Neural progenitor cell (in vitro differentiated cells): ENCODE results near the gene MYO1A. TPM values are rescaled to one million over a fixed set of nuclear protein-coding genes. Genes with fewer than 3 reads are reported as not detected.

Source experiments
- DNase-seq: peaks from one replicate; pipeline ENCODE4 v3.0.0-alpha.2; 2016; ENCODE audit warnings: low spot score
- H2AFZ ChIP-seq: fragments of 200-600 bp; sonication (generic); replicated peaks from 2 replicates; pipeline ENCODE4 v1.6.1; 2016; ENCODE audit warnings: antibody characterized with exemption
- H3F3A ChIP-seq: fragments of 200-600 bp; sonication (generic); 2 replicates; pipeline ENCODE4 v1.6.1; 2016; ENCODE audit warnings: antibody characterized with exemption, low read depth
- H3K27ac ChIP-seq: fragments of 200-600 bp; sonication (generic); 2 replicates; pipeline ENCODE4 v1.5.1; 2016; ENCODE audit warnings: mild to moderate bottlenecking
- H3K27me3 ChIP-seq: fragments of 200-600 bp; sonication (generic); 2 replicates; pipeline ENCODE4 v1.6.1; 2016; ENCODE audit warnings: mild to moderate bottlenecking, moderate library complexity
- H3K36me3 ChIP-seq: fragments of 200-600 bp; sonication (generic); 2 replicates; pipeline ENCODE4 v1.5.1; 2016
- H3K4me1 ChIP-seq: fragments of 200-600 bp; sonication (generic); 2 replicates; pipeline ENCODE4 v1.6.1; 2016; ENCODE audit warnings: mixed run types
- H3K4me2 ChIP-seq: fragments of 200-600 bp; sonication (generic); 2 replicates; pipeline ENCODE4 v1.6.1; 2016
- H3K4me3 ChIP-seq: fragments of 200-600 bp; sonication (generic); 2 replicates; pipeline ENCODE4 v1.5.1; 2016
- H3K79me2 ChIP-seq: fragments of 200-600 bp; sonication (generic); 2 replicates; pipeline ENCODE4 v1.6.1; 2016; ENCODE audit warnings: low read depth
- H3K9ac ChIP-seq: fragments of 200-600 bp; sonication (generic); 2 replicates; pipeline ENCODE4 v1.6.1; 2016
- H3K9me3 ChIP-seq: fragments of 200-600 bp; sonication (generic); 2 replicates; pipeline ENCODE4 v1.5.1; 2016; ENCODE audit warnings: low read depth
- H4K20me1 ChIP-seq: fragments of 200-600 bp; sonication (generic); 2 replicates; pipeline ENCODE4 v1.6.1; 2016; ENCODE audit warnings: low read depth
- H3K27ac Mint-ChIP-seq: 3 replicates; pipeline ENCODE4 v1.8.0; 2021; ENCODE audit warnings: mixed read lengths
- H3K27me3 Mint-ChIP-seq: 2 replicates; pipeline ENCODE4 v1.8.0; 2022; ENCODE audit warnings: low read depth, mild to moderate bottlenecking, inconsistent platforms, moderate library complexity, mixed read lengths; ENCODE audit not compliant: insufficient read depth
- H3K36me3 Mint-ChIP-seq: 3 replicates; pipeline ENCODE4 v1.8.0; 2021; ENCODE audit warnings: mixed read lengths
- H3K4me1 Mint-ChIP-seq: 3 replicates; pipeline ENCODE4 v1.8.0; 2021; ENCODE audit warnings: mixed read lengths
- H3K4me3 Mint-ChIP-seq: 3 replicates; pipeline ENCODE4 v1.8.0; 2021; ENCODE audit warnings: mild to moderate bottlenecking, moderate library complexity, mixed read lengths
- H3K9me3 Mint-ChIP-seq: 3 replicates; pipeline ENCODE4 v1.8.0; 2020; ENCODE audit warnings: mixed read lengths
- CTCF ChIP-seq: fragments of 200-600 bp; sonication (generic); IDR thresholded peaks from 2 replicates; pipeline ENCODE4 v1.5.1; 2017; ENCODE audit warnings: antibody characterized with exemption, mild to moderate bottlenecking
- EZH2 ChIP-seq: fragments of 200-600 bp; sonication (generic); IDR thresholded peaks from 2 replicates; pipeline ENCODE4 v1.6.1; 2017; ENCODE audit warnings: antibody characterized with exemption, mild to moderate bottlenecking, moderate library complexity
- EZH2phosphoT487 ChIP-seq: fragments of 200-600 bp; sonication (generic); IDR thresholded peaks from 2 replicates; pipeline ENCODE4 v1.6.1; 2017; ENCODE audit warnings: antibody characterized with exemption
- total RNA-seq: library from RNA; depleted of rRNA; stranded (reverse); fragments of >200 nt; gene quantifications from 2 replicates; pipeline ENCODE4 v1.2.3, GENCODE V29; 2015; ENCODE audit warnings: low replicate concordance

MYO1A gene
- total RNA-seq, 1 donor from 2014 or later: not detected

DNA sequence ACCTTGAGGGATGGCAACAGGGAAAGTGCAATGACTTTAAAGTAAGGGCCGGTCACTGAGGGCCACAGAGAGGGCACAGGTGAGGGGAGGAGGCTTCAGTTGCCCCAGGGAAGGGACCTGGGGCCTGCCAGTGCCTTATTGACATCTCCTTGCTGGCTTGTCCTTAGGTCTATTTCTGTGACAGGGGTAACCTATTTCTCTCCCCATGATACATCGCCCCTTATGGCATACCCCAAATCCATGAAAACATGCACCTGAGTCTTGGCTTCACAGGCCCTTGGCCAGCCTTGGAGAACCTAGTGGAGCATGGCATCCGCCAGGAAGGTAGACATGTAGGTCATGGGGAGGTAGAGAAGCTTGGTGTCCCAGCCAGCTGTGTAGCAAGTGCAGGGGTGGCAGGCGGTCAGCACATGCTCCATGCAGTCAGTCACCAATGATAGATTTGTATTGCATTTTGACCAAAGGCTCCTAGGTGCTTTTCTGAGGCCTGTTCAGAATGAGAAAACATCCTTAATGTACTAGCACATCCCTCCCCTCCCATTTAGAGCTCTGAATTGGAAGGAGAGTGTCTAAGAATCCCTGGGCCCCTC is 68.9 kb downstream of the MYO1A start:
- DNase-seq: no peak
- Mint-ChIP-seq H3K27ac (peak overlapping the region; percentile 22), H3K4me1 (no peaks in the 10 kb centered on the region), H3K36me3 (no peaks in the 10 kb centered on the region), H3K27me3 (no peaks in the 10 kb centered on the region), H3K9me3 (no peaks in the 10 kb centered on the region), H3K4me3 (no peak overlapping the region)
- Histone ChIP-seq H3K27me3 (no peaks in the 10 kb centered on the region), H4K20me1 (no peaks in the 10 kb centered on the region), H3K4me3 (no peak overlapping the region), H3K27ac (no peak overlapping the region), H3K4me1 (no peaks in the 10 kb centered on the region), H2AFZ (no peak overlapping the region), H3K36me3 (no peaks in the 10 kb centered on the region), H3K9me3 (no peaks in the 10 kb centered on the region), H3K9ac (no peak overlapping the region), H3K4me2 (no peak overlapping the region), H3K79me2 (no peaks in the 10 kb centered on the region), H3F3A (no peaks in the 10 kb centered on the region)
- no peak for TF ChIP-seq EZH2phosphoT487
- TF ChIP-seq EZH2: no peak
- no peak for TF ChIP-seq CTCF

GRCh38 chr12:56980268-56980667 is 69.7 kb downstream of the MYO1A start:
- Histone ChIP-seq H3K9me3 (no peaks in the 10 kb centered on the region), H3K36me3 (no peaks in the 10 kb centered on the region), H3F3A (no peaks in the 10 kb centered on the region), H2AFZ (no peak overlapping the region), H3K27ac (no peak overlapping the region), H3K27me3 (no peaks in the 10 kb centered on the region), H3K79me2 (no peaks in the 10 kb centered on the region), H3K4me2 (no peak overlapping the region), H3K4me3 (no peak overlapping the region), H4K20me1 (no peaks in the 10 kb centered on the region), H3K4me1 (no peaks in the 10 kb centered on the region), H3K9ac (no peak overlapping the region)
- no peak for DNase-seq
- Mint-ChIP-seq H3K27me3 (no peaks in the 10 kb centered on the region), H3K27ac (no peak overlapping the region), H3K36me3 (no peaks in the 10 kb centered on the region), H3K4me3 (no peak overlapping the region), H3K9me3 (no peaks in the 10 kb centered on the region), H3K4me1 (no peaks in the 10 kb centered on the region)
- TF ChIP-seq EZH2 (no peak), EZH2phosphoT487 (no peak), CTCF (no peak)

DNA sequence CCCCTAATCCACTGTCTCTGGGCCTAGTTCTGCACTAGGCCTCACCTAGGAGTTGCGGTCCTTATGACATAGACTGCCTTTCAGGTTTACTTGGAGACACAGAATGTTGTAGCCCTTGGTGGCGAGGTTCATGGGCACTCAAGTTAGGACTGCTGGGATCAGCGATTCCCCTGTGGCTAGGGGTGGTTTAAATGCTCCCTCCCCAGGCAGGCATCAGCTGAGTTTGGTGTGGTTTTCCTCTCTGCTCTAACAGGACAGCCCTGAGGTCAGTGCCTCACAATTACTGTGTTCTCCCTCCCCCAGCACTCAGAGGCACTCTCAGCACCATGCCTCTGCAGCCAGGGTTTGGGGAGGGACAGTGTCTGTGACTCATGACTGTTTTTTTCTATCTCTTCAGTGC is 70.3 kb downstream of the MYO1A start:
- H3K27me3 Mint-ChIP-seq: no peaks in the 10 kb centered on the region
- Histone ChIP-seq H4K20me1 (no peaks in the 10 kb centered on the region), H3F3A (no peaks in the 10 kb centered on the region), H3K4me3 (no peak overlapping the region), H3K36me3 (no peaks in the 10 kb centered on the region), H3K4me1 (no peaks in the 10 kb centered on the region), H3K9me3 (no peaks in the 10 kb centered on the region), H3K4me2 (no peak overlapping the region), H2AFZ (no peak overlapping the region), H3K9ac (no peak overlapping the region), H3K27ac (no peak overlapping the region), H3K79me2 (no peaks in the 10 kb centered on the region), H3K27me3 (no peaks in the 10 kb centered on the region)
- TF ChIP-seq EZH2: no peak
- no peak for TF ChIP-seq EZH2phosphoT487
- TF ChIP-seq CTCF: no peak
- H3K27ac Mint-ChIP-seq: no peak overlapping the region
- no peaks in the 10 kb centered on the region for H3K36me3 Mint-ChIP-seq
- DNase-seq: no peak
- no peaks in the 10 kb centered on the region for H3K4me1 Mint-ChIP-seq
- H3K4me3 Mint-ChIP-seq: no peak overlapping the region
- no peaks in the 10 kb centered on the region for H3K9me3 Mint-ChIP-seq

Other genes starting within 250 kb of the MYO1A start
- 0.28 and 0.32 TPM in 2 replicates for gene SDR9C7, start 115.7 kb downstream of the MYO1A start, total RNA-seq
- gene RDH16, start 92.5 kb downstream of the MYO1A start, total RNA-seq: 1.2 and 2.3 TPM in 2 replicates
- 21.1 and 29.7 TPM in 2 replicates for gene ZBTB39, start 43.6 kb downstream of the MYO1A start, total RNA-seq
- gene TAC3, start 33.6 kb downstream of the MYO1A start, total RNA-seq: 6.0 and 13.8 TPM in 2 replicates
- 55.3 and 72.0 TPM in 2 replicates for gene NEMP1, start 28.7 kb upstream of the MYO1A start, total RNA-seq
- 19.8 and 41.3 TPM in 2 replicates for gene NAB2, start 39.0 kb upstream of the MYO1A start, total RNA-seq
- 12.9 and 21.6 TPM in 2 replicates for gene STAT6, start 61.2 kb upstream of the MYO1A start, total RNA-seq
- gene LRP1, start 78.4 kb upstream of the MYO1A start, total RNA-seq: 13.9 and 31.9 TPM in 2 replicates
- gene LRP1-AS, start 97.5 kb upstream of the MYO1A start, total RNA-seq: not detected in 2 replicates
- gene NXPH4, start 166.7 kb upstream of the MYO1A start, total RNA-seq: 0.28 TPM in 1 of 2 replicates, not detected in the other
- 90.2 and 166 TPM in 2 replicates for gene SHMT2, start 179.6 kb upstream of the MYO1A start, total RNA-seq
- 1.1 and 5.1 TPM in 2 replicates for gene STAC3, start 201.1 kb upstream of the MYO1A start, total RNA-seq